Ovary (tissue), 3 donors: Measurements from ENCODE around the gene CNTNAP1.

Experiments used
- EP300 ChIP-seq: sonication (generic); formaldehyde crosslinking; IDR thresholded peaks from one replicate; pipeline ENCODE4 v1.6.1; 2017; ENCODE audit warnings: antibody characterized with exemption
- TF ChIP-seq, protein P1 (sequence below), 3 donors: fragments of 450-650 bp in 2 of 3; fragments of 200-600 bp in 1 of 3; IDR thresholded peaks; one replicate each; pipeline versions ENCODE4 v1.5.1 to v1.8.0; 2016 to 2022; ENCODE audit warnings: antibody characterized with exemption in 3 of 3, mild to moderate bottlenecking in 1 of 3
- donor health status: DM: no; HTN: no; CAD: no.

- TF ChIP-seq, protein P1, sequence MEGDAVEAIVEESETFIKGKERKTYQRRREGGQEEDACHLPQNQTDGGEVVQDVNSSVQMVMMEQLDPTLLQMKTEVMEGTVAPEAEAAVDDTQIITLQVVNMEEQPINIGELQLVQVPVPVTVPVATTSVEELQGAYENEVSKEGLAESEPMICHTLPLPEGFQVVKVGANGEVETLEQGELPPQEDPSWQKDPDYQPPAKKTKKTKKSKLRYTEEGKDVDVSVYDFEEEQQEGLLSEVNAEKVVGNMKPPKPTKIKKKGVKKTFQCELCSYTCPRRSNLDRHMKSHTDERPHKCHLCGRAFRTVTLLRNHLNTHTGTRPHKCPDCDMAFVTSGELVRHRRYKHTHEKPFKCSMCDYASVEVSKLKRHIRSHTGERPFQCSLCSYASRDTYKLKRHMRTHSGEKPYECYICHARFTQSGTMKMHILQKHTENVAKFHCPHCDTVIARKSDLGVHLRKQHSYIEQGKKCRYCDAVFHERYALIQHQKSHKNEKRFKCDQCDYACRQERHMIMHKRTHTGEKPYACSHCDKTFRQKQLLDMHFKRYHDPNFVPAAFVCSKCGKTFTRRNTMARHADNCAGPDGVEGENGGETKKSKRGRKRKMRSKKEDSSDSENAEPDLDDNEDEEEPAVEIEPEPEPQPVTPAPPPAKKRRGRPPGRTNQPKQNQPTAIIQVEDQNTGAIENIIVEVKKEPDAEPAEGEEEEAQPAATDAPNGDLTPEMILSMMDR (IDR thresholded peaks at IDR 0.05) = no peak
- no peak for TF ChIP-seq EP300
Measured at GRCh38 chr17:42672038-42672437, 10.3 kb upstream of the CNTNAP1 start.
